Effector memory CD4-positive, alpha-beta T cell (primary cell): ENCODE results near the gene CGB7.
"Not testable (repeated sequence)": the region's sequence is repeated elsewhere in the genome, so short reads cannot be mapped to it uniquely, and the experiment has no call there.

Source experiments
- DNase-seq, 3 donors: peaks; one replicate each; pipeline ENCODE4 v3.0.0-alpha.2; 2020
- H3K27ac ChIP-seq: 2 replicates; pipeline ENCODE4 v1.7.0; 2013; ENCODE audit warnings: mild to moderate bottlenecking, low read length, moderate library complexity; ENCODE audit not compliant: insufficient read depth, poor library complexity, severe bottlenecking
- H3K27me3 ChIP-seq: replicated peaks from 2 replicates; pipeline ENCODE4 v1.7.0; 2013; ENCODE audit warnings: mild to moderate bottlenecking, low read length; ENCODE audit not compliant: insufficient read depth, control insufficient read depth, poor library complexity, severe bottlenecking
- H3K36me3 ChIP-seq: 2 replicates; pipeline ENCODE4 v1.7.0; 2013; ENCODE audit warnings: mild to moderate bottlenecking, low read length, moderate library complexity; ENCODE audit not compliant: control insufficient read depth, insufficient read depth
- H3K4me1 ChIP-seq: 2 replicates; pipeline ENCODE4 v1.7.0; 2013; ENCODE audit warnings: low read length, mild to moderate bottlenecking; ENCODE audit not compliant: control insufficient read depth, insufficient read depth, poor library complexity, severe bottlenecking
- H3K4me3 ChIP-seq: 2 replicates; pipeline ENCODE4 v1.7.0; 2013; ENCODE audit warnings: low read length, low read depth, mild to moderate bottlenecking; ENCODE audit not compliant: insufficient read depth, poor library complexity, severe bottlenecking
- H3K9me3 ChIP-seq: 2 replicates; pipeline ENCODE4 v1.7.0; 2013; ENCODE audit warnings: mild to moderate bottlenecking, low read length, moderate library complexity; ENCODE audit not compliant: control insufficient read depth

The CGB7 gene

GRCh38 chr19:49061000-49061399, 3.5 kb upstream of the CGB7 start:
- Histone ChIP-seq H3K9me3 (no peaks in the 10 kb centered on the region), H3K4me3 (no peak overlapping the region), H3K27ac (no peak overlapping the region), H3K4me1 (peaks cover 21% of the 10 kb centered on the region), H3K27me3 (peaks cover 28% of the 10 kb centered on the region), H3K36me3 (no peaks in the 10 kb centered on the region)
- DNase-seq = no peak

GRCh38 chr19:49059053-49059452, 1.5 kb upstream of the CGB7 start:
- no peak for DNase-seq
- Histone ChIP-seq H3K4me3 (no peak overlapping the region), H3K4me1 (peaks cover 24% of the 10 kb centered on the region), H3K27me3 (peaks cover 15% of the 10 kb centered on the region), H3K36me3 (no peaks in the 10 kb centered on the region), H3K9me3 (no peaks in the 10 kb centered on the region), H3K27ac (no peak overlapping the region)

- DNase-seq = no peak
- no peak overlapping the region for H3K4me3 ChIP-seq
- peaks cover 10% of the 10 kb centered on the region for H3K27me3 ChIP-seq
Measured at GRCh38 chr19:49058562-49058961, 1.0 kb upstream of the CGB7 start.

GRCh38 chr19:49056902-49057596, 500 bp downstream of the CGB7 start:
- peaks cover 24% of the 10 kb centered on the region for H3K4me1 ChIP-seq
- not testable (repeated sequence) for H3K27me3 ChIP-seq, H3K36me3 ChIP-seq, H3K9me3 ChIP-seq, DNase-seq, H3K27ac ChIP-seq
- H3K4me3 ChIP-seq = peak overlapping the region; percentile 73

More at GRCh38 chr19:49058562-49058961, 1.0 kb upstream of the CGB7 start:
- peaks cover 24% of the 10 kb centered on the region for H3K4me1 ChIP-seq
- no peaks in the 10 kb centered on the region for H3K9me3 ChIP-seq
- no peak overlapping the region for H3K27ac ChIP-seq
- H3K36me3 ChIP-seq = no peaks in the 10 kb centered on the region

GRCh38 chr19:49056101-49056901, 1.2 kb downstream of the CGB7 start:
- no peaks in the 10 kb centered on the region for H3K9me3 ChIP-seq
- H3K27ac ChIP-seq = no peak overlapping the region
- no peaks in the 10 kb centered on the region for H3K36me3 ChIP-seq
- H3K4me3 ChIP-seq = peak overlapping the region; percentile 73
- H3K27me3 ChIP-seq = peaks cover 10% of the 10 kb centered on the region
- peak in 1 of 3 donors; percentile 45 for DNase-seq
- H3K4me1 ChIP-seq = peaks cover 24% of the 10 kb centered on the region

GRCh38 chr19:49050376-49051033, 7.0 kb downstream of the CGB7 start:
- not testable (repeated sequence) for H3K27ac ChIP-seq, DNase-seq, H3K4me3 ChIP-seq

GRCh38 chr19:49049834-49050233, 7.7 kb downstream of the CGB7 start:
- not testable (repeated sequence) for H3K36me3 ChIP-seq, H3K27ac ChIP-seq, H3K9me3 ChIP-seq, H3K4me3 ChIP-seq, H3K4me1 ChIP-seq, DNase-seq, H3K27me3 ChIP-seq

More at GRCh38 chr19:49050376-49051033, 7.0 kb downstream of the CGB7 start:
- not testable (repeated sequence) for H3K27me3 ChIP-seq, H3K9me3 ChIP-seq, H3K36me3 ChIP-seq, H3K4me1 ChIP-seq

GRCh38 chr19:49049011-49049410, 8.5 kb downstream of the CGB7 start, which contains the start of gene CGB8:
CGB8 (minus strand) TSS chr19:49049111; CDS start chr19:49048739, 372 bp downstream.
- H3K36me3 ChIP-seq, H3K9me3 ChIP-seq, H3K27me3 ChIP-seq, H3K4me3 ChIP-seq, H3K4me1 ChIP-seq, DNase-seq, H3K27ac ChIP-seq: not testable (repeated sequence)

GRCh38 chr19:49043548-49043947, 14.0 kb downstream of the CGB7 start, which contains the start of gene CGB5:
CGB5 (plus strand) TSS chr19:49043848; CDS start chr19:49044210, 362 bp downstream.
- DNase-seq, H3K27me3 ChIP-seq, H3K4me1 ChIP-seq, H3K27ac ChIP-seq, H3K36me3 ChIP-seq, H3K9me3 ChIP-seq, H3K4me3 ChIP-seq: not testable (repeated sequence)

GRCh38 chr19:49042666-49043065, 14.9 kb downstream of the CGB7 start:
- not testable (repeated sequence) for H3K27ac ChIP-seq, H3K9me3 ChIP-seq, H3K27me3 ChIP-seq, H3K4me3 ChIP-seq, H3K4me1 ChIP-seq, H3K36me3 ChIP-seq, DNase-seq
